HPDE6-E6E7 (cell line): ENCODE measurements around the gene WIF1.
A peak's percentile ranks its signal among the peaks of the same experiment; 100 is the strongest.

Experiments
- DNase-seq: peaks from one replicate; pipeline ENCODE4 v3.0.0; 2011; ENCODE audit warnings: missing footprints; ENCODE audit errors: extremely low spot score

WIF1 gene

GRCh38 chr12:65022960-65023359 is 98.1 kb downstream of the WIF1 start:
- no peak for DNase-seq

- no peak for DNase-seq
Measured at GRCh38 chr12:65022421-65022820, 98.7 kb downstream of the WIF1 start.

- DNase-seq: no peak
Measured at GRCh38 chr12:65019696-65020234, 101.3 kb downstream of the WIF1 start.

- no peak for DNase-seq
Measured at GRCh38 chr12:65016881-65017650, 104.0 kb downstream of the WIF1 start.

GRCh38 chr12:65015850-65016249 is 105.3 kb downstream of the WIF1 start:
- DNase-seq: no peak

GRCh38 chr12:65014504-65015271 is 106.4 kb downstream of the WIF1 start:
- DNase-seq: no peak

- no peak for DNase-seq
Measured at GRCh38 chr12:65010437-65010836, 110.7 kb downstream of the WIF1 start.

- no peak for DNase-seq
Measured at GRCh38 chr12:65005716-65006115, 115.4 kb downstream of the WIF1 start.

GRCh38 chr12:65004270-65004669 is 116.8 kb downstream of the WIF1 start:
- peak; percentile 73 for DNase-seq
